MM.1S (cell line): ENCODE results near the gene SZT2.
"Not testable (repeated sequence)": the region's sequence is repeated elsewhere in the genome, so short reads cannot be mapped to it uniquely, and the experiment has no call there.

Experiments used
- DNase-seq: peaks from one replicate; pipeline ENCODE4 v3.0.0-alpha.2; 2015
- H2AFZ ChIP-seq: fragments of 300-600 bp; sonication (generic); 2 replicates; pipeline ENCODE4 v1.6.0; 2016; ENCODE audit warnings: antibody characterized with exemption, low read length
- H3F3A ChIP-seq: fragments of 300-600 bp; sonication (generic); 2 replicates; pipeline ENCODE4 v1.6.1; 2016; ENCODE audit warnings: mild to moderate bottlenecking, antibody characterized with exemption, low read length, moderate library complexity, mixed read lengths; ENCODE audit not compliant: insufficient read depth
- H3K27ac ChIP-seq: fragments of 300-600 bp; sonication (generic); 2 replicates; pipeline ENCODE4 v1.5.1; 2016; ENCODE audit warnings: mild to moderate bottlenecking, low read length
- H3K27me3 ChIP-seq: fragments of 300-600 bp; sonication (generic); replicated peaks from 2 replicates; pipeline ENCODE4 v1.6.0; 2016; ENCODE audit warnings: low read length; ENCODE audit not compliant: insufficient read depth
- H3K36me3 ChIP-seq: fragments of 300-600 bp; sonication (generic); replicated peaks from 2 replicates; pipeline ENCODE4 v1.6.1; 2016; ENCODE audit warnings: mild to moderate bottlenecking, low read length, mixed read lengths; ENCODE audit not compliant: insufficient read depth
- H3K4me1 ChIP-seq: fragments of 300-600 bp; sonication (generic); 2 replicates; pipeline ENCODE4 v1.6.1; 2016; ENCODE audit warnings: low read length, mixed read lengths
- H3K4me2 ChIP-seq: fragments of 300-600 bp; sonication (generic); 2 replicates; pipeline ENCODE4 v1.6.0; 2016; ENCODE audit warnings: low read depth, low read length
- H3K4me3 ChIP-seq: fragments of 300-600 bp; sonication (generic); 2 replicates; pipeline ENCODE4 v1.5.1; 2016; ENCODE audit warnings: low read length, mixed read lengths
- H3K79me2 ChIP-seq: fragments of 300-600 bp; sonication (generic); 2 replicates; pipeline ENCODE4 v1.6.1; 2016; ENCODE audit warnings: mixed run types, low read length, mixed read lengths
- H3K9ac ChIP-seq: fragments of 300-600 bp; sonication (generic); 2 replicates; pipeline ENCODE4 v1.6.1; 2016; ENCODE audit warnings: low read length, mixed read lengths
- H3K9me2 ChIP-seq: fragments of 300-600 bp; sonication (generic); replicated peaks from 2 replicates; pipeline ENCODE4 v1.6.1; 2016; ENCODE audit warnings: mild to moderate bottlenecking, low read length, mixed read lengths; ENCODE audit not compliant: insufficient read depth
- H3K9me3 ChIP-seq: fragments of 300-600 bp; sonication (generic); replicated peaks from 2 replicates; pipeline ENCODE4 v1.6.1; 2016; ENCODE audit warnings: mild to moderate bottlenecking, low read length, mixed read lengths; ENCODE audit not compliant: insufficient read depth
- H4K20me1 ChIP-seq: fragments of 300-600 bp; sonication (generic); 2 replicates; pipeline ENCODE4 v1.6.1; 2016; ENCODE audit warnings: mild to moderate bottlenecking, low read length, moderate library complexity, mixed read lengths; ENCODE audit not compliant: insufficient read depth
- CTCF ChIP-seq: fragments of 300-600 bp; sonication (generic); IDR thresholded peaks from 2 replicates; pipeline ENCODE4 v1.5.1; 2016; ENCODE audit warnings: antibody characterized with exemption, low read length, mixed read lengths
- EZH2 ChIP-seq: fragments of 300-600 bp; sonication (generic); optimal IDR thresholded peaks from 2 replicates; pipeline ENCODE3; 2017; ENCODE audit warnings: low read depth, mild to moderate bottlenecking, antibody characterized with exemption, low read length, mixed read lengths
- EZH2phosphoT487 ChIP-seq: fragments of 300-600 bp; sonication (generic); IDR thresholded peaks from 2 replicates; pipeline ENCODE4 v1.6.1; 2018; ENCODE audit warnings: antibody characterized with exemption, low read length

SZT2 gene

GRCh38 chr1:43453442-43454269 is 64.0 kb downstream of the SZT2 start, which contains the start of gene HYI:
TSS of gene HYI (minus strand) at chr1:43453931. CDS start at chr1:43453793, 138 bp downstream.
- peak within 1 kb of the TSS; percentile 69 for H2AFZ ChIP-seq
- H3K9ac ChIP-seq: peak within 1 kb of the TSS; percentile 73
- peak within 1 kb of the TSS; percentile 82 for H3K4me2 ChIP-seq
- H3K4me1 ChIP-seq: peaks cover 12% of the 10 kb centered on the region
- H3K27ac ChIP-seq: peak within 1 kb of the TSS; percentile 86
- DNase-seq: peak; percentile 84
- no peaks in the 10 kb centered on the region; the same call in 1 of the 2 replicates for H3K36me3 ChIP-seq
- no peaks in the 10 kb centered on the region for H3K27me3 ChIP-seq
- no peaks in the 10 kb centered on the region for H3K79me2 ChIP-seq
- H3K4me3 ChIP-seq: peak within 1 kb of the TSS; percentile 60
- peaks cover 22% of the 10 kb centered on the region for H3F3A ChIP-seq
- no peaks in the 10 kb centered on the region for H3K9me3 ChIP-seq
- no peaks in the 10 kb centered on the region for H4K20me1 ChIP-seq
- no peak for TF ChIP-seq EZH2
- no peak for TF ChIP-seq EZH2phosphoT487
- no peak for TF ChIP-seq CTCF
- H3K9me2 ChIP-seq: no peaks in the 10 kb centered on the region

- Histone ChIP-seq H3K4me3 (peak overlapping the region; percentile 60), H4K20me1 (no peaks in the 10 kb centered on the region), H3K4me1 (peaks cover 12% of the 10 kb centered on the region), H3K79me2 (no peaks in the 10 kb centered on the region), H3K27ac (peak overlapping the region; percentile 86), H3K9ac (peak overlapping the region; percentile 73), H3K4me2 (peak overlapping the region; percentile 82), H3K36me3 (no peaks in the 10 kb centered on the region; the same call in 1 of the 2 replicates), H2AFZ (peak overlapping the region; percentile 69), H3F3A (peaks cover 22% of the 10 kb centered on the region), H3K9me2 (no peaks in the 10 kb centered on the region), H3K9me3 (no peaks in the 10 kb centered on the region), H3K27me3 (no peaks in the 10 kb centered on the region)
- peak; percentile 94 for DNase-seq
- TF ChIP-seq EZH2: no peak
- peak; percentile 14 for TF ChIP-seq CTCF
These were observed 64.7 kb downstream of the SZT2 start for GRCh38 chr1:43454270-43455011.

DNA sequence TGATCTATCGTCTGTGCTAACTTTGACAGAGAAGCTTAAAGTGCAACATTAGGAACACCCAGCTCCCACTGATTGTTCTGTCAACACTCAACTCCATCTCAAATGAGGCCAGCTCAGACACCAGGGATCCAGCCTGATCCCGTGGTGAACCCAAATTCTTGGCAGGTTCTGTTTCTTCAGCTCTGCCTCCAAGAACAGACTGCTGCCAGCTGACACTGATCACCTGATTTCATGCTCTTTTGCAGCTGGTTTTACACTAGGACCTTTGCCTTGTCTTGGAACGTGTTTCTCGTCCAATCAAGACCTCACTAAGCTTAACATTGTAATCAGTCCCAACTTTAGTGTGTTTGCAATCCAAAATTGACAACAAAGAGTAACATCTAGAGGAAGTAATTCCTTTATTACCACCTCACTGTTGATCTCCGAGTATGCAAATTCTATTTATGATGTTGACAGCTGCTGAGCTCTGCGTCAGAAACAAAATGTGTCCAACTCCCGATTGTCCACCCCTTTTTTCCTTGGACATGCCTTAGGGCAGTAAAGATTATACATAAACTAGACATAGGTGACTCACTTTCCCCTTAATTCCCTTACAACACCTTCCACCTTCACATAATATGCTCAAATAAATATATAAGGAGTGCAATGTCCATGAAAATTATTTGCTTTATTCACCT is 65.7 kb downstream of the SZT2 start:
- H3K4me2 ChIP-seq: peak overlapping the region; percentile 82
- no peaks in the 10 kb centered on the region; the same call in 1 of the 2 replicates for H3K36me3 ChIP-seq
- H3K4me3 ChIP-seq: peak overlapping the region; percentile 60; the same call in 1 of the 2 replicates
- peaks cover 12% of the 10 kb centered on the region for H3K4me1 ChIP-seq
- no peaks in the 10 kb centered on the region for H3K9me2 ChIP-seq
- peak overlapping the region; percentile 69; the same call in 1 of the 2 replicates for H2AFZ ChIP-seq
- no peak for TF ChIP-seq CTCF
- TF ChIP-seq EZH2phosphoT487: no peak
- no peak for TF ChIP-seq EZH2
- H4K20me1 ChIP-seq: no peaks in the 10 kb centered on the region
- peak overlapping the region; percentile 86; the same call in 1 of the 2 replicates for H3K27ac ChIP-seq
- no peak for DNase-seq
- H3K27me3 ChIP-seq: no peaks in the 10 kb centered on the region
- no peaks in the 10 kb centered on the region for H3K9me3 ChIP-seq
- H3F3A ChIP-seq: peaks cover 22% of the 10 kb centered on the region
- H3K9ac ChIP-seq: peak overlapping the region; percentile 43; the same call in 1 of the 2 replicates
- H3K79me2 ChIP-seq: no peaks in the 10 kb centered on the region

DNA sequence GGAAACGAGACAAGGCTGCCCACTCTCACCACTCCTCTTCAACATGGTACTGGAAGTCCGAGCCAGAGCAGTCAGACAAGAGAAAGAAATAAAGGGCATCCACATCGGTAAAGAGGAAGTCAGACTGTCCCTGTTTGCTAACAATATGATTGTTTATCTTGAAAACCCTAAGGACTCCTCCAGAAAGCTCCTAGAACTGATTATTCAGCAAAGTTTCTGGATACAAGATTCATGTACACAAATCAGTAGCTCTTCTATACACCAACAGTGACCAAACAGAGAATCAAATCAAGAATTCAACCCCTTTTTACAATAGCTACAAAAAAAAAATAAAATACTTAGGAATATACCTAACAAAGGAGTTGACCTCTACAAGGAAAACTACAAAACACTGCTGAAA is 68.7 kb downstream of the SZT2 start:
- H3K9ac ChIP-seq, H3K27me3 ChIP-seq, H3K27ac ChIP-seq, H2AFZ ChIP-seq, H3K4me1 ChIP-seq, H3K9me3 ChIP-seq, H3K79me2 ChIP-seq, H3K4me3 ChIP-seq, H3K36me3 ChIP-seq, H3K9me2 ChIP-seq, DNase-seq, H4K20me1 ChIP-seq, H3K4me2 ChIP-seq: not testable (repeated sequence)
- peaks cover 16% of the 10 kb centered on the region for H3F3A ChIP-seq
